ENCODE measurements around the gene CTDSP1.

The CTDSP1 gene

GRCh38 chr2:218362606-218363005 lies 37.1 kb upstream of the CTDSP1 start:
- DNase-seq (ENCODE audit: extremely low spot score) = no peak
- TF ChIP-seq, protein P1, sequence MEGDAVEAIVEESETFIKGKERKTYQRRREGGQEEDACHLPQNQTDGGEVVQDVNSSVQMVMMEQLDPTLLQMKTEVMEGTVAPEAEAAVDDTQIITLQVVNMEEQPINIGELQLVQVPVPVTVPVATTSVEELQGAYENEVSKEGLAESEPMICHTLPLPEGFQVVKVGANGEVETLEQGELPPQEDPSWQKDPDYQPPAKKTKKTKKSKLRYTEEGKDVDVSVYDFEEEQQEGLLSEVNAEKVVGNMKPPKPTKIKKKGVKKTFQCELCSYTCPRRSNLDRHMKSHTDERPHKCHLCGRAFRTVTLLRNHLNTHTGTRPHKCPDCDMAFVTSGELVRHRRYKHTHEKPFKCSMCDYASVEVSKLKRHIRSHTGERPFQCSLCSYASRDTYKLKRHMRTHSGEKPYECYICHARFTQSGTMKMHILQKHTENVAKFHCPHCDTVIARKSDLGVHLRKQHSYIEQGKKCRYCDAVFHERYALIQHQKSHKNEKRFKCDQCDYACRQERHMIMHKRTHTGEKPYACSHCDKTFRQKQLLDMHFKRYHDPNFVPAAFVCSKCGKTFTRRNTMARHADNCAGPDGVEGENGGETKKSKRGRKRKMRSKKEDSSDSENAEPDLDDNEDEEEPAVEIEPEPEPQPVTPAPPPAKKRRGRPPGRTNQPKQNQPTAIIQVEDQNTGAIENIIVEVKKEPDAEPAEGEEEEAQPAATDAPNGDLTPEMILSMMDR (IDR thresholded peaks at IDR 0.05; ENCODE audit: control extremely low read depth, extremely low read depth, low read depth, missing control alignments) = no peak
- CTCF ChIA-PET = interaction anchor here (1.0 to 2.1 kb wide), 3 partner anchors 61 to 90 kb away, joined by 4 to 7 read pairs (median 5); no protein-coding TSS in a partner anchor
- POLR2A ChIA-PET = no interaction called here

GRCh38 chr2:218363736-218364135 lies 35.9 kb upstream of the CTDSP1 start:
- no peak for DNase-seq (ENCODE audit: extremely low spot score)
- TF ChIP-seq, protein P1 (IDR thresholded peaks at IDR 0.05; ENCODE audit: control extremely low read depth, extremely low read depth, low read depth, missing control alignments) = no peak
- ChIA-PET POLR2A (no interaction called here), CTCF (interaction anchor here (1.6 to 1.8 kb wide), 2 partner anchors 32 to 62 kb away, joined by 3 to 9 read pairs; no protein-coding TSS in a partner anchor)

GRCh38 chr2:218364196-218364595 lies 35.5 kb upstream of the CTDSP1 start:
- TF ChIP-seq, protein P1 (IDR thresholded peaks at IDR 0.05; ENCODE audit: control extremely low read depth, extremely low read depth, low read depth, missing control alignments) = no peak
- DNase-seq (ENCODE audit: extremely low spot score) = no peak
- POLR2A ChIA-PET = no interaction called here
- CTCF ChIA-PET = interaction anchor here (0.8 to 1.8 kb wide), 3 partner anchors 8 to 63 kb away, joined by 3 to 9 read pairs (median 3); partner anchors contain the start of gene CATIP

GRCh38 chr2:218366621-218367414 lies 32.9 kb upstream of the CTDSP1 start:
- POLR2A ChIA-PET = no interaction called here
- TF ChIP-seq, protein P1 (IDR thresholded peaks at IDR 0.05; ENCODE audit: control extremely low read depth, extremely low read depth, low read depth, missing control alignments) = no peak
- DNase-seq (ENCODE audit: extremely low spot score) = no peak
- CTCF ChIA-PET = interaction anchor here (0.8 to 1.6 kb wide), 9 partner anchors 9 to 481 kb away, joined by 3 to 9 read pairs (median 3); partner anchors contain the start of genes CATIP and SLC11A1

- TF ChIP-seq, protein P1 (IDR thresholded peaks at IDR 0.05; ENCODE audit: control extremely low read depth, extremely low read depth, low read depth, missing control alignments) = no peak
- ChIA-PET POLR2A (no interaction called here), CTCF (interaction anchor here (0.8 to 1.6 kb wide), 7 partner anchors 11 to 480 kb away, joined by 3 to 9 read pairs (median 3); partner anchors contain the start of genes CATIP and SLC11A1)
- DNase-seq (ENCODE audit: extremely low spot score) = peak; percentile 95
Observed at GRCh38 chr2:218367415-218368149, 32.1 kb upstream of the CTDSP1 start.

- CTCF ChIA-PET = interaction anchor here (1.0 to 3.2 kb wide), 5 partner anchors 12 to 95 kb away, joined by 3 to 21 read pairs (median 6); partner anchors contain the start of genes CATIP and SLC11A1
- TF ChIP-seq, protein P1 (IDR thresholded peaks at IDR 0.05; ENCODE audit: control extremely low read depth, extremely low read depth, low read depth, missing control alignments) = no peak
- POLR2A ChIA-PET = no interaction called here
- DNase-seq (ENCODE audit: extremely low spot score) = no peak
Observed at GRCh38 chr2:218368150-218368528, 31.5 kb upstream of the CTDSP1 start.

Measured in GM10248 (cell line).